ENCODE results near the gene CMTM6. TPM values are rescaled to one million over a fixed set of nuclear protein-coding genes. Genes with fewer than 3 reads are reported as not detected.
A peak's percentile ranks its signal among the peaks of the same experiment; 100 is the strongest.

The CMTM6 gene
- total RNA-seq, 1 donor from 2014 or later, result 8.9 TPM

GRCh38 chr3:32500880-32501782, 1.5 kb downstream of the CMTM6 start:
- DNase-seq (peak; percentile 64), ATAC-seq (ENCODE audit: poor library complexity) (no peak)
- intact Hi-C loops (cut with DNase I), result no loop called here

DNA sequence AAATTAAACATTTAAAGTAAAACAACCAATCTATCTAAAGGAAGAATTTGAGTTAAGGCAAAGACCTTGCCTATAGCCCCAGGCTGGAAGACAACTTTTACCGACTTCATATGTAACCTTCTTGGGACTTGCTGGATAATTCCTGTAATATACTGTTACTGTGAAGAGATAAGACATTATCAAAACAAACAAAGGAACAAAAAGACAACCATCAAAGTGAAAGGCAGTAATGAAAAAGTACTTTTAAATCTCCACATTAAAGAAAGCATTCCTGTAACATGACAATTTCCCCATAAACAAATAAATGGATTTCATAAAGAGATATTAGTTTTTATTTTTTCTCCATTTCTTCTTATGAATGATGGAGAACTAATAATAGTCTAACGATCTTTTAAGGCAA, 2.4 kb downstream of the CMTM6 start:
- ATAC-seq (ENCODE audit: poor library complexity) (no peak), DNase-seq (no peak)
- intact Hi-C loops (cut with DNase I), result no loop called here

DNA sequence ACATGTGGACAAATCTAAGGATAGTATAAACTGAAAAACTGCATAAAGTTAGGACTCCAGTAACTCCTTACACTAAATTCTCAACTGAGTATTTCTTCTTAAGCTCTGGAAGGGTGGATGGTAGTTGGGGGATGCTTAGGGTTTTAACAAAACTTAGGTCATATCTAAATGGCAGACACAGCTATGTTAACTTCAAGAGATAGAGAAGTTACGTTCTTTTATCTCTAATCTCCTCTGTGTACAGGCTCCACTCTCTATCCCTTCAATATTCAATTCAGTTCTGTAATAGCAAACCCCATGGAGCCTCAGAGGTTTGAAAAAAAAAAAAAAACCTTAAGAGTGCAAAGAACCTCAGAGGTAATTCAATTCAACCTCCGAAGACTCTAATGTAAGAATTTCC, 3.1 kb downstream of the CMTM6 start:
- ATAC-seq (ENCODE audit: poor library complexity), result no peak
- intact Hi-C loops (cut with DNase I), result no loop called here
- DNase-seq, result no peak

GRCh38 chr3:32498992-32499391, 3.7 kb downstream of the CMTM6 start:
- DNase-seq, result no peak
- ATAC-seq (ENCODE audit: poor library complexity), result no peak
- intact Hi-C loops (cut with DNase I), result no loop called here

GRCh38 chr3:32498252-32498651, 4.4 kb downstream of the CMTM6 start:
- no peak for ATAC-seq (ENCODE audit: poor library complexity)
- no peak for DNase-seq
- intact Hi-C loops (cut with DNase I), result no loop called here

- ATAC-seq (ENCODE audit: poor library complexity), result no peak
- intact Hi-C loops (cut with DNase I), result no loop called here
- DNase-seq, result no peak
These were observed 7.0 kb downstream of the CMTM6 start for GRCh38 chr3:32495609-32496008.

GRCh38 chr3:32495085-32495484, 7.6 kb downstream of the CMTM6 start:
- ATAC-seq (ENCODE audit: poor library complexity) (no peak), DNase-seq (no peak)
- intact Hi-C loops (cut with DNase I), result no loop called here

DNA sequence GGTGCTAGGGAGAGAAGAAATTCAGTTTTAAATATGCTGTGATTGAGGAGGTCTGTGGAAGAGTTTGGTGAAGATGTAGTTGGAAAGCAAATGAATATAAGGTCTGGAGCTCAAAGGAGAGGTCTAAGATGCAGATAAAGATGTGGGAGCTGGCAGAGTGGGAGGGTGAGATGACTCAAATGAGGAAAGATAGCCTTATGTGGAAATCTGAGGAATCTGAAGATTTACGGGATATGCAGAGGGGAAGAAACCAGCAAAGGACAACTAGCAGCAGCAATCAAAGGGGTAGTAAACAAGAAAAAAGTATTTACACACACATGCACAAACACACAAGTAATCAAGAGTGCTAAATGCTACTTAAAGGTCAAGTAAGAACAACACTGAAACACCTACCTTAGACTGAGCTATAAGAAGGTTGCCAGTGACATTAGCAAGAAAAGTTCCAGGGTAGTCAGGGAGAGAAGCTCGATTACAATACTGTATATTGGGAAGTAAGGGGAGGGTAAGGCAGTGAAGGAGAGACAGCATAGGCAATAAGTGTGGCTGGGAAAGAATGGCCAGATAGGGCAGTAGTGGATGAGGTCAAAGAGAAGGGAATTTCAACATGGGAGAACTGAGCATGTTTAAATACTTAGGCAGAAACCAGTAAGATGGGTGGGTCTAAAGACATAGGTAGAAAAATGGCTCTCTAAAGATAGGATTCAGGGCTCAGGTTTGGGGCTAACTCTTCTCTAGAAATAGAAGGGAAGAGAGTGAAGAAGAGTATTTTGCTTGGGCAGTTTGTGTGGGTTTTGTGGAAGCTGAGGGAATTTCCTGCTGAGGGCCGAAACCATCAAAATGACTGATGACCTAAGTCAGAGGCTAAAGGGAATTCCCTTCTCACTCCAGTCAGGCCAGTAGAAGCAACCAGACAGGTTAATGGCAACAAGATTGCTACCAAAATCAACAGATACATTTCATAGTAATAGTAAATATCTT, 8.9 kb downstream of the CMTM6 start:
- intact Hi-C loops (cut with DNase I), result no loop called here

DNA sequence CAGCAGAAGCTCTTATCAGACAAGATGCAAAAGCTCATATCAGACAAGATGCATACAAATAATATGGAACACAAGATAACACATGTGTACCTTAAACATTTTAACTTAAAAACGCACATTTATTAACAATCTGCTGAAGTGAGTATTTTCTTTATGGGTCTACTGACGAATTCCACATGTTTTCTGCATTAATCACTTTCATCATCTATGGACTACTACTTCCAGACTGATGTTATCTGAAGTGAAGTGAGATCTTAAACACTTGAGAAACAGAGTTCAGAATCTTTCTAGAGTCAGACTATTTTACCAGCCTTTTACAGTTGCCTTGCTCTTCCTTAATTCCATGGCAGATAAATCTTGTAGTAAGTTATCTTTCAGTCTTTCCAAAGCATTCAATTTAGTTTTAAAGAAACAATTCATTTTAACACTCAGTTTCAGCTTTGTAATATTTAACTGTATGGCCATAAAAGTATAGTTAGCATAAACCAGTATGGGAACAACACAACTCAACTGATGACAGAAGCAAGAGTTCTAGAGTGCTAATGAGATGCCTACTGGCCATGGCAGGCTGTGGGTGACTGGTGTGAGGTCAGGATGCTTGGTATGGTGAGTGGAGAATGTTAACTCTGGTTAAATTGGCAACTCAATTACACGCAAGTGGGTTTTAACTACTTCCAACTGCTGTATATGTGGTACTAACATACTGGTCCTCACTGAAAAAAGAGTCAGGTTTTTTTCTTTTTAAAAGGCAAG, 9.8 kb downstream of the CMTM6 start:
- no peak for DNase-seq
- no peak for ATAC-seq (ENCODE audit: poor library complexity)
- intact Hi-C loops (cut with DNase I), result no loop called here

More for the DNA sequence above, 8.9 kb downstream of the CMTM6 start:
- ATAC-seq (ENCODE audit: poor library complexity) (no peak), DNase-seq (no peak)

DNA sequence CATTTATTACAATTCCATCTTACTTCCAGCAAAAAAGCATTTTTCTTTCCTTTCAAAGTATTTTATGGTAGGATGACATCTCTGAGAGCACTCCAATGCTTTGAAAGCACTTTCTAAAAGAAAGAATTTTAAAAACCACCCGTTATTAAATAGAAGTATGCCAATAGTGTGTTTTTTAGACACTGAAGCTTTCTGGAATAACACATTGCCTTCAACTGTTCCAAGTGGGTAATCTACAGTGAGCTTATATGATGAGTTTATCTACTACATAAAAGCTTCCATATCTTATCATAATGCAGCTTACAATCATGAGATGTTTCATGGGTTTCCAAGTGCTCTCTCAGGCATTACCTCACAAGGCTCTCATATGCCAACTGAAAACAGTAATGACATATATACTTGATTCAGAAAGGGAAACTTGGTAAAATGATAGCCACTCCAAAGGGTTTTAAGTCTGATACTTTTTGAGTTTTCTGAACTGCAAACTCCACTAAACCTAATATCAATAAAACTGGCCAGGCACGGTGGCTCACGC, 14.1 kb downstream of the CMTM6 start:
- DNase-seq, result no peak
- ATAC-seq (ENCODE audit: poor library complexity), result no peak
- intact Hi-C loops (cut with DNase I), result no loop called here

DNA sequence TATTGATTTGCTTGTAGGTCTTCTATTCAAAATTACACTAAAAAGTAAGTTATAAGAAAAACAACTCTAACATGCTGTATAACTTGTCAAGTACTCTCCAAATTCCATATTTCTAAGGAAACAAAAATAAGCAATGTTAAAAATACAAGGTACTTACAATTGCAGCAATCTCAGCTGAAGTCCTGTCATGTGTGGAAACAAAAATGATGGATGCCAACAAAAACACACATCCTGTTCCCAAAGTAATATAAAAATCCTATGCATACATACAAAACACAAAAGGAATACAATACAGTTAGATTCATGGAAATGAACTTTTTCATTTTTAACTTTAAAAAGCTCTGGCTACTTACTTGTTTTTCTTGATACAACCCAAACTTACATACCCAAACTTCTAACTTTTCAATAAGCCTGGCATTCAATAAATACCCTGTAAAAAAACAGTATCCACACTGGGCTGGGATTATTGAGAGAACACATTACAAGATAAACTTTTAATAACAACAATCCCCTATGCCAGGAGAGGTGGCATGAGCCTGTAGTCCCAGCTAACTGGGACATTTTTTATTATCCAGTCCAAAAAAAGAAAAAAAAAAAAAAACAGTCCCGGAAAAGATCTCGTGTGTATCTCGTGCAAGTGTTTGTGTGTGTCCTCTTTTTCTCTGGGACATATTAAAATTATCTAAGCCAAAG, 14.7 kb downstream of the CMTM6 start:
- ATAC-seq (ENCODE audit: poor library complexity), result no peak
- no peak for DNase-seq
- intact Hi-C loops (cut with DNase I), result no loop called here

- DNase-seq (no peak), ATAC-seq (ENCODE audit: poor library complexity) (no peak)
- intact Hi-C loops (cut with DNase I), result no loop called here
These were observed 18.2 kb downstream of the CMTM6 start for GRCh38 chr3:32484436-32484835.

DNA sequence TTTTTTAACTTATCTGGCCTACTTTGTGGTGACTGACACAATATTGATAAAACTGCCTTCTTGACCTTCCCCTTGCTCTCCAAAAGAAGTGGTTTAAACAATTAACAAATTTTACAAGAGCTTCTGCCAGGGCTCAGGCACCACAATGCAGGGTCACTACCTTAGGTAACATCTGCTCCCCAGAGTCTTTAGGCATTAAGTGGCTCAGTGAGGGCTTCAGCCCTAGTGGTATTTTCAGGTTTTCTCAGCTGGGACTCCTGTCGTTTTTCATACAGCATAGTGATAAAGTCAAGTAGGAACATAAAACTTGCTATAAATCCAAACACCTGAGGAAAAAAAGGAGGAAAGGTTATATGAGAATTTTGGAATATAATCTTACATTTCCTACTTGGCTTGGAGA, 18.9 kb downstream of the CMTM6 start:
- no peak for ATAC-seq (ENCODE audit: poor library complexity)

GRCh38 chr3:32482693-32483092, 20.0 kb downstream of the CMTM6 start:
- no peak for ATAC-seq (ENCODE audit: poor library complexity)
- intact Hi-C loops (cut with DNase I), result no loop called here
- DNase-seq, result no peak

More for the DNA sequence above, 18.9 kb downstream of the CMTM6 start:
- no peak for DNase-seq
- intact Hi-C loops (cut with DNase I), result no loop called here

GRCh38 chr3:32481791-32482631, 20.6 kb downstream of the CMTM6 start:
- ATAC-seq (ENCODE audit: poor library complexity), result no peak
- intact Hi-C loops (cut with DNase I), result no loop called here
- DNase-seq, result no peak

DNA sequence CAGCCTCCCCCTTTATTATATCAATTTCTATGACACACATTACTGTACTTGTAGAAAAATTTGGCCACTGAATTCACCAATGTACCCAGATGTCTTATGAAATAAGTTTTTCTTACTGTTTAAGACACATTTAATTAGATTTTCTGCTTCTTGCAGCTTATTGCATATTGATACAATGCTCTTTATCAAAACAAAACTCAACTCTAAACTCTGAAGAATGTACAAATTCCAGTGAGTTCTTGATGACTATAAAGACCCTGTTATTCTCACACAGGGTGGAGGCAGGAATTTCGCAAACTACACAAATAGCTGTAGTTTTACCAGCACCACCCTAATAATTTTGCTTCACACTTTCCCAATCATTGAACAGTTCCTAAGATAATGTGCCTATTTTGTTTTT, 22.0 kb downstream of the CMTM6 start:
- intact Hi-C loops (cut with DNase I), result no loop called here
- DNase-seq, result no peak
- ATAC-seq (ENCODE audit: poor library complexity), result no peak

DNA sequence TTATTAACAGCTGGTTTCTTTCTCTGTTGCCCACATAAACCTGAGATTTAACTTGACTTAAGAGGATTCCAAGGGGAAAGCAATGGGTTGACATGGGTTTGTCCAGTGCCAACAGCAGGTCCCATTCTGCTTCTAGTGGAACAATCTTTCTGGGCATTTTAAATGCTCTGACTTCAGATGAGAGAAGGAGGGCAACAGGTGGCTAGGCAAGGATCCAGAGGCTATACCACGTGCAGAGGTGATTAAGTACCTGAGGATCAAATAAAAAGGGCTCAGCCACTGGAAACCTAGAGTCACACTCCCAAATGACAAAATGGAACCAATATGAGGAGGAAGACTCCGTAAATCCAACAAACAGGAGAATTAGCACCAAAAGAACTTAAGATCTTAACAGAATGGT, 28.5 kb downstream of the CMTM6 start:
- ATAC-seq (ENCODE audit: poor library complexity) (no peak), DNase-seq (no peak)
- intact Hi-C loops (cut with DNase I), result no loop called here

Data from Right ventricle myocardium superior (tissue), 1 donor.